Lower lobe of right lung (tissue), 2 donors: Measurements from ENCODE around the gene RETREG3. TPM values are rescaled to one million over a fixed set of nuclear protein-coding genes. Genes with fewer than 3 reads are reported as not detected.

Experiments used
- ATAC-seq, 2 donors: fragments of 200-7000 bp; cut with Tn5 transposase; one replicate each; pipeline ENCODE4 v1.9.1; 2020 to 2022; ENCODE audit warnings: mild to moderate bottlenecking in 2 of 2, moderate library complexity in 2 of 2
- DNase-seq: peaks from one replicate; pipeline ENCODE4 v3.0.0-alpha.2; 2020
- H3K27ac ChIP-seq: fragments of 200-600 bp; one replicate; pipeline ENCODE4 v1.8.0; 2022
- H3K27me3 ChIP-seq: fragments of 200-600 bp; one replicate; pipeline ENCODE4 v1.8.0; 2022; ENCODE audit warnings: low read depth
- H3K36me3 ChIP-seq: fragments of 200-600 bp; one replicate; pipeline ENCODE4 v1.8.0; 2022; ENCODE audit warnings: mild to moderate bottlenecking
- H3K4me1 ChIP-seq: fragments of 200-600 bp; one replicate; pipeline ENCODE4 v1.8.0; 2022
- H3K4me3 ChIP-seq: fragments of 200-600 bp; one replicate; pipeline ENCODE4 v1.8.0; 2022; ENCODE audit warnings: mild to moderate bottlenecking
- H3K9me3 ChIP-seq: fragments of 200-600 bp; one replicate; pipeline ENCODE4 v1.8.0; 2022
- intact Hi-C: fragments of 100-400 bp; cut with DNase I; formaldehyde crosslinking; loops from one replicate; pipeline ENCODE4 v1.11.0; 2022
- total RNA-seq: library from RNA; stranded (reverse); fragmentation: NEBNext Ultra II Directional; extraction: Animal tissue kit (Norgen Biotek cat#: 25700); gene quantifications from one replicate; pipeline ENCODE4 v1.2.1, GENCODE V29; 2021
- TF ChIP-seq, protein P1 (sequence below): fragments of 200-600 bp; IDR thresholded peaks from one replicate; pipeline ENCODE4 v1.8.0; 2022; ENCODE audit warnings: antibody characterized with exemption, mild to moderate bottlenecking
- donor health status: DM: no; HTN: yes; CAD: no; lungs with severe emphysema.

The RETREG3 gene
- total RNA-seq, 1 donor from 2014 or later: 70.7 TPM

DNA sequence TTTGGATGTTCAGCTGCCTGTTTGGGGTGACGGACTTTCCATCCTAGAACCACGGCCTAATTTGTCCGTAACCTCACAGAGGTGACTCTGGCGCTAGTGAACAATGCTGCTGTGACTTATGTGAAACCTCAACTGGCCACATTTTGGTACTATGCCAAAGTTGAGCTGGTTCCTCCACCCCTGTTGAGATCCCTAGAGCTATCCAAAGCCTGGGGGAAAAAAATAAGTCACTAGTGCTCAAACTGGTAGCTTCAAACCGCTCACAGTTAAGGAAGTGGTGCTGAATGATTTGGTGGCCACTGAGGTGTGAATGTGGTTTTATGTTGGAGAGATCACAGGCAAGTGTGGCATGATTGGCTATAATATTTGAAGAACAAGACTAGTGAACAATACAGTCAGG lies 38.6 kb upstream of the RETREG3 start:
- TF ChIP-seq, protein P1, sequence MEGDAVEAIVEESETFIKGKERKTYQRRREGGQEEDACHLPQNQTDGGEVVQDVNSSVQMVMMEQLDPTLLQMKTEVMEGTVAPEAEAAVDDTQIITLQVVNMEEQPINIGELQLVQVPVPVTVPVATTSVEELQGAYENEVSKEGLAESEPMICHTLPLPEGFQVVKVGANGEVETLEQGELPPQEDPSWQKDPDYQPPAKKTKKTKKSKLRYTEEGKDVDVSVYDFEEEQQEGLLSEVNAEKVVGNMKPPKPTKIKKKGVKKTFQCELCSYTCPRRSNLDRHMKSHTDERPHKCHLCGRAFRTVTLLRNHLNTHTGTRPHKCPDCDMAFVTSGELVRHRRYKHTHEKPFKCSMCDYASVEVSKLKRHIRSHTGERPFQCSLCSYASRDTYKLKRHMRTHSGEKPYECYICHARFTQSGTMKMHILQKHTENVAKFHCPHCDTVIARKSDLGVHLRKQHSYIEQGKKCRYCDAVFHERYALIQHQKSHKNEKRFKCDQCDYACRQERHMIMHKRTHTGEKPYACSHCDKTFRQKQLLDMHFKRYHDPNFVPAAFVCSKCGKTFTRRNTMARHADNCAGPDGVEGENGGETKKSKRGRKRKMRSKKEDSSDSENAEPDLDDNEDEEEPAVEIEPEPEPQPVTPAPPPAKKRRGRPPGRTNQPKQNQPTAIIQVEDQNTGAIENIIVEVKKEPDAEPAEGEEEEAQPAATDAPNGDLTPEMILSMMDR: no peak
- Histone ChIP-seq H3K27me3 (no peaks in the 10 kb centered on the region), H3K36me3 (no peaks in the 10 kb centered on the region), H3K27ac (no peak overlapping the region), H3K4me1 (no peaks in the 10 kb centered on the region), H3K9me3 (no peaks in the 10 kb centered on the region), H3K4me3 (no peak overlapping the region)
- ATAC-seq (no peak), DNase-seq (no peak)
- intact Hi-C loops: no loop called here

DNA sequence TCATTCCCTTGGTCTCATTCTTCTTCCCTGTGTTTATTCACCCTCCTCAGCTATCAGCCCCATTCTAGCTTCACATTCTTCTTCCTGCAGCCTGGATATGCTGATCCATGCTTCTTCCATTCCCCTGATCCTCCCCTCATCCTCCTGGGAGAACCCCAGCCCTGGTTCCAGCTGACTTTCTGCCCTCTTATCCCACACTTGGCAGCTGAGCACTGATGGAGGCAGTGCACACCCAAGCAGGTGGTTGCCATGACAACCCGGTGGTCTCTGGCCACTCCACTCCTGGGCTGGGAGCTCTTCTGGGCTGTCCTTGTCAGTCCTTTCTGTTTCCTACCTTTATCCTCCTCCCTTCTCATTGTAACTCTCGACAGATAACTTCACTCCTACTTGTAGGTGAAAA lies 33.2 kb upstream of the RETREG3 start:
- H3K27ac ChIP-seq: no peak overlapping the region
- H3K4me1 ChIP-seq: no peaks in the 10 kb centered on the region
- no peaks in the 10 kb centered on the region for H3K9me3 ChIP-seq
- intact Hi-C loops: no loop called here
- TF ChIP-seq, protein P1: no peak
- H3K27me3 ChIP-seq: no peaks in the 10 kb centered on the region
- H3K36me3 ChIP-seq: no peaks in the 10 kb centered on the region
- H3K4me3 ChIP-seq: no peak overlapping the region
- ATAC-seq (no peak), DNase-seq (no peak)

DNA sequence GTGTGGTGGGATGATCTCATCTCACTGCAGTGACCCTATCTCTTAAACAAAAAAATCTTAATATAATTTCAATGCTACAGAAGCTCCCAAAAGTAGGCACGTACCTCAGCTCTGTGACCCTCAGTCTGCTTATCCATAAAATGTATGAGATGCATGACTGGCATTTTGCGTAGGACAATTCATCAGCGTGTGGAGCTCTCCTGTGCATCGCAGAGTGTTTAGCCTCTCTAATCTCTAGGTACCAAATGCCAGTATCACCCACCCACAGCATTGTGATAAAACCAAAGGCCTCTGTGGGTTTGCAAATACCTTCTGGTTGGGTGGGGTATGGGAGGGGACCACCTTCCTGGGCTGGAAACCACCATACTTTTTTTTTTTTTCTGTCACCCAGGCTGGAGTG lies 30.9 kb upstream of the RETREG3 start:
- H3K27me3 ChIP-seq: no peaks in the 10 kb centered on the region
- no peak overlapping the region for H3K27ac ChIP-seq
- no peak overlapping the region for H3K4me3 ChIP-seq
- no peaks in the 10 kb centered on the region for H3K4me1 ChIP-seq
- TF ChIP-seq, protein P1: no peak
- no peak for DNase-seq
- ATAC-seq: no peak
- H3K36me3 ChIP-seq: no peaks in the 10 kb centered on the region
- intact Hi-C loops: no loop called here
- no peaks in the 10 kb centered on the region for H3K9me3 ChIP-seq

DNA sequence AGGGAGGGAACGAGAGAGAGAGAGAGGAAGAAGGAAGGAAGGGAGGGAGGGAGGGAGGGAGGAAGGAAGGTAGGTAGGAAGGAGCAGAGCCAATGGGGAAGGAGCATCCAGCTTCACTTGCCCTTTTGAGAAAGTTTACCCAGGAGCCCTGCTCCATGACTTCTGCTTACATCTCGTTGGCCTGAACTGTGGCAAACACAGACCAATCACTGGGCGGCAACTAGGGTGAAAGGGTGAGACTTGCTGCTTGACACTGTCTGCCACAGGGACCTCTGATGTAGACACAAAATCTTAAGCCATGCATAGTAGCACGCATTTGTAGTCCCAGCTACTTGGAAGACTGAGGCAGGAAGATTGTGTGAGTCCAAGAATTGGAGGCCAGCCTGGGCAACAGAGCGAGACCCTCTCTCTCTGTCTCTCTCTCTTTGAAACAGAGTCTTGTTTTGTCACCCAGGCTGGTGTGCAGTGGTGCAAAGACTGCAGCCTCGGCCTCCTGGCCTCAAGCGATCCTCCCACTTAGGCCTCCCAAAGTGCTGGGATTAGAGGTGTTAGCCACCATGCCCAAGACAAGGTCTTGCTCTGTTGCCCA lies 30.4 kb upstream of the RETREG3 start:
- Histone ChIP-seq H3K4me3 (no peak overlapping the region), H3K27ac (no peak overlapping the region), H3K36me3 (no peaks in the 10 kb centered on the region), H3K4me1 (no peaks in the 10 kb centered on the region), H3K9me3 (no peaks in the 10 kb centered on the region), H3K27me3 (no peaks in the 10 kb centered on the region)
- TF ChIP-seq, protein P1: no peak
- ATAC-seq (no peak), DNase-seq (no peak)
- intact Hi-C loops: no loop called here

DNA sequence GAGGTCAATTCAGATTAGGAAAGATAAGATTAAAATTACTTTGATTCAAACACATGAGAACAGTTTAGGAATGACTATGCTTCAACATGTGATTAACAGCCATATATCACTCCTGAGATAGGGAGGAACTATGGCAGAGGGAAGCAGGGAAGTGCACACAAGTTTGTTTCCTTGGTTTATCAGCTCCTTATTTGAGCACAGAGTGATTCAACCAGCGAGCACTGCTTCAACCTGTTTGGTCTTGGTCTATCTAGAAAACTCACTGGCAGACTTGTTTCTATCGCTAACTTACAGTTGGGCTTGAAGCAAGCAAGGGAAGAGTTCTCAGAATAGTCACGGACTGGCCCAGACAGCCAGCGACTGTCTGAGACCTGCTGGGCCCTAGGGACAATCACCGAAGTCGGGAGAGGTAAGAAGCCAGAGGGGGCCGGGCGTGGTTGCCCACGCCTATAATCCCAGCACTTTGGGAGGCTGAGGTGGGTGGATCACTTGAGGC lies 23.8 kb upstream of the RETREG3 start:
- intact Hi-C loops: no loop called here
- no peaks in the 10 kb centered on the region for H3K9me3 ChIP-seq
- TF ChIP-seq, protein P1: no peak
- DNase-seq (no peak), ATAC-seq (no peak)
- H3K4me1 ChIP-seq: no peaks in the 10 kb centered on the region
- H3K27ac ChIP-seq: no peak overlapping the region
- H3K36me3 ChIP-seq: no peaks in the 10 kb centered on the region
- no peak overlapping the region for H3K4me3 ChIP-seq
- H3K27me3 ChIP-seq: no peaks in the 10 kb centered on the region
